HG02970 (cell line): ENCODE data around the gene PTGFR.

Experiments used
- ATAC-seq: cut with Tn5 transposase; IDR thresholded peaks from one replicate; pipeline ENCODE4 v1.9.1; 2021; ENCODE audit warnings: mild to moderate bottlenecking, moderate library complexity, moderate number of reproducible peaks; ENCODE audit not compliant: unreplicated experiment, low FRiP score

The PTGFR gene

DNA sequence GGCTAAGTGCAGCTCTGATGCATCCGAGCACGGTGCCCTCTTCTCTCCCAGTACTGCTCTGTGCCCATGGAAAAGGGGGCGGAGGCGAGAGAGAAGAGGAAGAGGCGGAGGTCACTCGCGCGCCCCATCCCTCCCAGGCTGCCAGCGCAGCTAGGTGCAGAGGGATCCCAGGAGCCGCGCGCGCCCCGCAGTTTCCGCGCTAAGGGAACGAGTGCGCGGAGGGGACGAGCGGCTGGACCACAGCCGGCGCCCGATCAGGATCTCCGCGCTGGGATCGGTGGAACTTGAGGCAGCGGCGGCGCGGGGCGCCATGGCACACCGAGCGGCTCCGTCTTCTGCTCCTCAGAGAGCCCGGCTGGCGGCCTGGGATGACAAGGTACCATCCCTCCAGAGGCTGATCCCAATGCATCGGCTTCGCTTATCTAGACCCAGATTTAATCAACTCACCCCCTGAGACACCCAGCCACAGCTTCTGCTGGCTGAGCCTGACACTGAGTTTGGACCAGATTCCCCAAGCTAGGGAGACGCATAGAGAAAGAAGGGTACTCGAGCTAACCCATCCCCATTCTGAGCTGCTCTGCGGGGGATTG is at the start of gene PTGFR:
PTGFR (plus strand) TSS at position 114 of the 590 bp plus-strand sequence. CDS start 1,770 bp downstream, outside the sequence.
- no peak for ATAC-seq

DNA sequence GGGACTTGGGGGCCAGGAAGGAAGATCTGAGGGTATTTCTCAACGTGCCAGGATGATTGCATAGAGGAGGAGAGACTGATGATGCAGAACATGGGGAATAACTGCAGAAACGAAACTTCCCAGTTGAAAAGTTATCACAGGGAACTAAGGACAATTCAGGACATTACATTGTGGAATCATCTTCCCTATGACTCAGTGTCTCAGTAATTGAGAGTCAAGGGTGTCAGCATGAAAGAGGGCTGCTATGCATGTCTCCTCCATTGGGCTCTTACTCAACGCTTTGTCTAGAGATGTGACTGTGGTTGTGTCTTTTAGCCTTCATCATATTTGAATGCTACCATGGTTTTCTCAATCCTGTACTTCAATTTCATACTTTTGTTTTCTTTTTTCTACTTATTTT is 48.9 kb upstream of the PTGFR start:
- ATAC-seq: no peak

- no peak for ATAC-seq
Measured at GRCh38 chr1:78447086-78447485, 43.7 kb upstream of the PTGFR start.

DNA sequence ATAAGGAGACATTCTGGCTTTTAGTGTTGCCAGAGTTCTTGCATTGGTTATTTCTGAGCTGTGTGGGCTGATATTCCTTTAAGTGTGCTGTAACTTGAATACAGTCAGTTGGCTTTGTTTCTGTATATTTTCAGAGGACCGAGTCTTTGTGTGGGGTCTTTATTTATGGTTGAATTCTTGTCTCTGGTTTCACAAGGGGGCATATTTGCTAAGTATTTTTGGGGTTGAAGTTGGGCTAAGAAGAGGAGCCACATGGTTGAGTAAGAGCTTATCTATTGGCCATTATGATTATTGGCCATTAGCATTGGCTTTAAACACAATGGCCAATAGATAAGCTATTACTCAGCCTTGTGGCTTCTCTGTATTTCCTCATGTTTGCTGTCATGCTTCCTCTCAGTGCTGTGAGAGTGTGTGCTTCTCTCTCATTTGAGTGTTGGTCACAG is 26.3 kb upstream of the PTGFR start:
- ATAC-seq: no peak

DNA sequence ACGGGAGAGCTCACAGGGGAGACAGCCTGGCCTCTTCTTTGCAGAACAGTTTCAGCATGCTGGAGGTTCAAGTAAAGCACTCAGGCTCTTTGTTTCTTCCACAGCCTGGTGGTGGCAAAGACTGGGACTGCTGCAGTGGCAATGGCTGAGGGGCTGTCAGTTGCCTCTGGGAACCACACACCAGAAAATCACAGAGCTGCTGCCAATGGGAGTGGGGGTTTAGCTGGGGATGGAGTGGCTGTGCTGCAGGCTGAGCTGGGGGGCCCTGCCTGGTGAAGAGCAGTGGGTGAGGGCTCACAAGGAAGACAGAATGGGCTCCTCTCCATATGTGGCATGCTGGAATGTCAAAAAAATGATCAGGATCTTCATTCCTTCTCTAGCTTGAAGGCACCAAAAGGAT is 25.6 kb upstream of the PTGFR start:
- no peak for ATAC-seq

- no peak for ATAC-seq
Measured at GRCh38 chr1:78468521-78468920, 22.3 kb upstream of the PTGFR start.

- ATAC-seq: no peak
Measured at GRCh38 chr1:78469576-78469975, 21.2 kb upstream of the PTGFR start.

DNA sequence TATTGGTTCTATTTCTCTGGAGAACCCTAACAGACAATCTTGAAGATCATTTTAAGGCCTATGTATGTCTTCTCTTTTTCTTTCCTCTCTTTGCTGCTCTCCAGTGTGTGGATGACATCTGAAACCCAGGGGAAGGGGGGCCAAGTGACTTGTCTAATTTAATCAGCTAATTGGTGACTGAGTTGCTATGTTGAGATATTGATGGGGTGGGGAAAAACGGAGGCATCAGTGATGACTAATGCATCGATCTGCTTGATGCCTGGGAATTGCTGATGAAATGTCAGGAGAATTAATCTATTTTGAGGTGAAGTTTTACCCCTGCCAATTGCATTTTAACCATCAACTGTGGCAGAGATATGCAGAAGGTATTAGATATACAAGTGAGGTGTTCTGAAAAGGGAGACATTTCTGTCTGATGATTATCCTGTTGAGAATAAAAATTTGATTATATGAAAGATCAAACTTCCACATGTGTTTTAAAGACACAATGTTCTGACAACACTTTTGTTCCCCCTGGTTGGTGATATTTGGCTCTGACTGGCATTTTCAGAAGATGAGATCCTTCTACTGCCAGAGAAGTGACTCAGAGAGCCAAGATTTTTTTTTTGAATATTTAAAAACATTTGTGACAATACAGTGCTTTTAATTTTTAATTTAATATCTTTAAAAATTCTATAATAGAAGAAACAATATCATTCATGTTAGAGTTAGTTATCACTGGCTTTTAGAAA is 18.7 kb upstream of the PTGFR start:
- no peak for ATAC-seq

GRCh38 chr1:78472851-78473496 is 17.8 kb upstream of the PTGFR start:
- ATAC-seq: no peak

DNA sequence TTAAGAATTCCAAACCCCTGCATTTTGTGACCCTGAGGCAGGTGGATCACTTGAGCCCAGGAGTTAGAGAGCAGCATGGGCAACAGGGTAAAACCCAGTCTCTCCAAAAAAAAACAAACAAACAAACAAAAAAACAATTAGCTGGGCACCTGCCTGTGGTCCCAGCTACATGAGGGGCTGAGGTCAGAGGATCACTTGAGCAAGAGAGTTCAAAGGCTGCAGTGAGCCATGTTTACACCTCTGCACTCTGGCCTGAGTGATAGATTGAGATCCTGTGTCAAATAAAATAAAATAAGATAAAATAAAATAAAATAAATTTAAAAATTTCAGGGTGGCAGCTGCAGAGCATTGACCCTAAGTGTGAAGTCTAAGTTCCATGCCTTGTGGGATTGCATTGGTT is 16.7 kb upstream of the PTGFR start:
- no peak for ATAC-seq

DNA sequence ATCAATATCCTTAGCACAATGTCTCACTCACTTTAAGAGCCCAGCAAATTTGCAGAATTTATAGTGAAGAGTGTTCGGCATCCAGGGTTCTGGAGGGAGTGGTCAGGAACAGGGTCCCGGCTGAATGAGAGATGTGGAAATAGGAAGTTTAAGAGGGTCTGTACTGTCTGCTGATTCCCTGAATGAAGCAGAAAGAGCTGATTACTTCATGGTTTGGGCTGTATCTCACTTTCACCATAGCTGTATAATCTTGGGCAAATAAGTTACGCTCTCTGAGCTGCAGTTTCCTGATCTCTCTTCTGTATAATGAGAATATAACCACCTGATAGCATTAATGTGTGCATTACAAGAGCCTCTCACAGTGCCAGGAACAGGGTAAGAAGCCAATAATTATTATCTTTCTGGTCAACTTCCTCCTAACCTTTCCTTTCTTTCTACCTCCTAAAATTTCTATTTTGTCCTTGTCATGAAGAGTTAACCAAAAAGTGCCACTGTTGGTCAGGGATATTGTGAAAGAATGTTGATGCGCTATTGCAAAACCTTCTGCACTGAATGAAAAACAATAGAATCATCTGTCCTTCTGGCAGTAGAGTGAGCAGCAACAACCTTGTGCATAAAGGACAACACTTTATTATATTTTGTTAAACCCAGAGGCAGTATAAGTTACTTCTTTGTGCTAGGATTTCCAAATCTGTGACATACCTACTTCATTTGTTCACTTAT is 14.7 kb upstream of the PTGFR start:
- no peak for ATAC-seq

GRCh38 chr1:78483903-78484302 is 6.9 kb upstream of the PTGFR start:
- no peak for ATAC-seq

- ATAC-seq: no peak
Measured at GRCh38 chr1:78491451-78492071, 787 bp downstream of the PTGFR start.

GRCh38 chr1:78492386-78492950 is 1.7 kb downstream of the PTGFR start:
- no peak for ATAC-seq

GRCh38 chr1:78493451-78493850 is 2.7 kb downstream of the PTGFR start:
- ATAC-seq: no peak

DNA sequence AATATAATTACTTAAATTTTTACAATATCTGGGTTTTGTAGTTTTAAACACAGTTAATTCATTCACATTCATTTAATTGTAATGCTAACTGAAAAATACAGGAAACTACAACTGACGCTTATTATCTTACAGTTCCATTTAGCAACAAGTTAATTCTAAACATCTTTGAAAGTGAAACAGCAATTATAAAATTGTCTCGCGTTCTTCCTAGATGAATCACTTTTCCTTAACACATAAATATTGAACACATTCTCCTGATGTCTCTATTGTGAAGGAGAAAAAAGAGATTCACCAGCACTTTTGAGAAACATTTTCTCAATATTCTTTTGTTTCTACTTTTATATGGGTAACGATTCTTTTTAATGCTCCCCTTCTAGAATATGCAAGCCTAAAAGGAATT is 6.4 kb downstream of the PTGFR start:
- ATAC-seq: no peak

GRCh38 chr1:78500529-78500928 is 9.8 kb downstream of the PTGFR start:
- ATAC-seq: no peak

GRCh38 chr1:78501203-78501602 is 10.4 kb downstream of the PTGFR start:
- ATAC-seq: no peak

DNA sequence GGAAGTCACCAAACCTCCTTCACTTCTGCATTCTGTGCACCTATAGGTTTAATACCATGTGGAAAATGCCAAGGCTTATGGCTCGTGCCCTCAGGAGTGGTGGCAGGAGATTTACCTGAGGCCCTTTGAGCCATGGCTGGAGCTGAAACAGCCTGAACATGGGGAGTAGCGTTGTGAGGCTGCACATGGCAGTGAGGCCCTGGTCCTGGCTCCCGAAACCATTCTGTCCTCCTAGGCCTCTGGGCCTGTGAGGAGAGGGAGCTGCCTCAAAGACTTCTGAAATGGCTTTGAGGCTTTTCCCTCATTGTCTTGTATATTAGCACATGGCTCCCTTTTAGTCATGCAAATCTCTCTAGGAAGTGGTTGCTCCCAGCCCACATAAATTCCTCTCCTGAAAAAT is 20.6 kb downstream of the PTGFR start:
- ATAC-seq: no peak

- ATAC-seq: no peak
Measured at GRCh38 chr1:78516716-78517115, 25.9 kb downstream of the PTGFR start.
